Mesothelial cell of epicardium (in vitro differentiated cells): ENCODE results near the gene TPRG1L. TPM values are rescaled to one million over a fixed set of nuclear protein-coding genes. Genes with fewer than 3 reads are reported as not detected.
A peak's percentile ranks its signal among the peaks of the same experiment; 100 is the strongest.

Source experiments
- DNase-seq, 2 experiments: peaks; one replicate each; pipeline ENCODE4 v3.0.0; 2021; ENCODE audit warnings: low spot score in 2 of 2; ENCODE audit not compliant: unreplicated experiment in 2 of 2
- H3K27ac Mint-ChIP-seq: 2 replicates; pipeline ENCODE4 v1.8.0; 2021; ENCODE audit warnings: mixed read lengths
- H3K27me3 Mint-ChIP-seq: 2 replicates; pipeline ENCODE4 v1.8.0; 2021; ENCODE audit warnings: low read depth, mixed read lengths
- H3K36me3 Mint-ChIP-seq: 2 replicates; pipeline ENCODE4 v1.8.0; 2021; ENCODE audit warnings: mixed read lengths
- H3K4me1 Mint-ChIP-seq: 2 replicates; pipeline ENCODE4 v1.8.0; 2021; ENCODE audit warnings: mixed read lengths
- H3K4me3 Mint-ChIP-seq: 2 replicates; pipeline ENCODE4 v1.8.0; 2021; ENCODE audit warnings: mild to moderate bottlenecking, moderate library complexity, mixed read lengths
- H3K9me3 Mint-ChIP-seq: 2 replicates; pipeline ENCODE4 v1.8.0; 2021; ENCODE audit warnings: mixed read lengths
- CTCF ChIP-seq: fragments of 200-600 bp; sonication (generic); IDR thresholded peaks from one replicate; pipeline ENCODE4 v1.5.0; 2021; ENCODE audit warnings: antibody characterized with exemption; ENCODE audit not compliant: unreplicated experiment
- total RNA-seq: library from RNA; stranded (reverse); gene quantifications from 3 replicates; pipeline ENCODE4 v1.2.1, GENCODE V29; 2021

TPRG1L gene
- total RNA-seq, 1 donor from 2014 or later, result 15.7 TPM

- peak; percentile 75 to 85 for DNase-seq
- Mint-ChIP-seq H3K4me3 (peak within 1 kb of the TSS; percentile 68), H3K27me3 (peaks cover 38% of the 10 kb centered on the region), H3K36me3 (peaks cover 3% of the 10 kb centered on the region), H3K9me3 (no peaks in the 10 kb centered on the region), H3K4me1 (peaks cover 17% of the 10 kb centered on the region), H3K27ac (no peak within 1 kb of the TSS)
- TF ChIP-seq CTCF, result no peak
These were observed 24.8 kb downstream of the TPRG1L start, which contains the start of gene WRAP73 for GRCh38 chr1:3649342-3650247. Gene WRAP73 (minus strand): TSS chr1:3650103. CDS start chr1:3649999, 104 bp downstream.

- TF ChIP-seq CTCF, result no peak
- DNase-seq, result no peak
- H3K36me3 Mint-ChIP-seq, result peaks cover 3% of the 10 kb centered on the region
- H3K4me3 Mint-ChIP-seq, result peak overlapping the region; percentile 68
- H3K27ac Mint-ChIP-seq, result no peak overlapping the region
- H3K27me3 Mint-ChIP-seq, result peaks cover 46% of the 10 kb centered on the region
- H3K9me3 Mint-ChIP-seq, result no peaks in the 10 kb centered on the region
- H3K4me1 Mint-ChIP-seq, result peaks cover 17% of the 10 kb centered on the region
These were observed 25.6 kb downstream of the TPRG1L start for GRCh38 chr1:3650248-3651025.

GRCh38 chr1:3651026-3651929 is 26.5 kb downstream of the TPRG1L start:
- H3K27me3 Mint-ChIP-seq, result peaks cover 55% of the 10 kb centered on the region
- peaks cover 17% of the 10 kb centered on the region for H3K4me1 Mint-ChIP-seq
- no peaks in the 10 kb centered on the region for H3K9me3 Mint-ChIP-seq
- peaks cover 3% of the 10 kb centered on the region for H3K36me3 Mint-ChIP-seq
- peak overlapping the region; percentile 37 for H3K4me3 Mint-ChIP-seq
- no peak for TF ChIP-seq CTCF
- DNase-seq, result no peak
- H3K27ac Mint-ChIP-seq, result no peak overlapping the region

GRCh38 chr1:3651930-3652547 is 27.2 kb downstream of the TPRG1L start, which contains the start of gene TP73:
Gene TP73 (plus strand): TSS chr1:3652516. CDS start chr1:3682366, 29,850 bp downstream.
- Mint-ChIP-seq H3K9me3 (no peaks in the 10 kb centered on the region), H3K4me1 (peaks cover 17% of the 10 kb centered on the region), H3K27me3 (peaks cover 63% of the 10 kb centered on the region), H3K27ac (no peak within 1 kb of the TSS), H3K4me3 (peak within 1 kb of the TSS; percentile 30), H3K36me3 (no peaks in the 10 kb centered on the region)
- TF ChIP-seq CTCF, result no peak
- no peak for DNase-seq
